HG02885 (cell line): Measurements from ENCODE around the gene GAD2.

Experiments used
- ATAC-seq: cut with Tn5 transposase; IDR thresholded peaks from one replicate; pipeline ENCODE4 v1.9.1; 2021; ENCODE audit warnings: mild to moderate bottlenecking; ENCODE audit not compliant: unreplicated experiment, poor library complexity

GAD2 gene

GRCh38 chr10:26220901-26221300 is 4.3 kb downstream of the GAD2 start:
- no peak for ATAC-seq

DNA sequence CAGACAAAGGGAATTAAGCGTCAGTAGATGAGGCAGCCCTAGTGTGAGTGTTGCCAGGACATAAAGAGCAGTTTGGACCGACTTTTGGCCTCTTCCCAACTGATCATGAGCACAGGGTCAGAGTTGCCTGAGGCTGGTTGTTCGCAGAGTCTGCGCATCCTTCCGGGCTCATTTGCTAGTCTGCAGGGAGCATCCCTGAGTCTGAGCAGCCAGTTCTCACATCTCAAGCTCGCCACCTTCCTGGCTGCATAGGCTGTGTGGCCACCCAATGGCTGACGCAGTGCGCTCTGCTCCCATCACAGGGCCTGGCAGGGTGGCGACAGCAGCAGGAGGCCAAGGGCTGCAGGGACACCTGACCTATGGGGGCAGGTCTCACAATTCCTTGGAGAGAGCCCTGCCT is 5.0 kb downstream of the GAD2 start:
- no peak for ATAC-seq

DNA sequence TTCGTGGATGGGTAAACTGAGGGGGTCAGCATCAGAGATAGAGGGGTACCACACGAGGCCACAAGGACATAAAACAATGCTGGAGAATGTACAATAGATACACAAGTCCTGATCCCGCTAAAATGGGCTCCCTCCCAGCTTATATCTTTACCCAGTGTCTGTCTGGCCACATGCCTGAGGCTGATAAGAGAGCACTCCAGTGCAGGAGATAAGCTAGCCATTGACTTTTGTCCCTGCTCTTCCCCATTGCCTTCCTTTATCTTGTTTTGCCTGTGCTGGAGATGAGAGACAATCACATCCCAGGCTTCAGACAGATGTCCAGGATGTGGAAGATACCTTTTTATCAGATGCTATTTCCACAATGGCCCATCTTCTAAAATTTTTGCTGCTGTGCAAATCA is 6.0 kb downstream of the GAD2 start:
- ATAC-seq, result no peak

- no peak for ATAC-seq
Observed at GRCh38 chr10:26225322-26225721, 8.7 kb downstream of the GAD2 start.

- ATAC-seq, result no peak
Observed at GRCh38 chr10:26227786-26228185, 11.2 kb downstream of the GAD2 start.

GRCh38 chr10:26232174-26232573 is 15.6 kb downstream of the GAD2 start:
- no peak for ATAC-seq

- ATAC-seq, result no peak
Observed at GRCh38 chr10:26235761-26236160, 19.2 kb downstream of the GAD2 start.

GRCh38 chr10:26238378-26238777 is 21.8 kb downstream of the GAD2 start:
- ATAC-seq, result no peak

GRCh38 chr10:26242706-26243350 is 26.3 kb downstream of the GAD2 start:
- no peak for ATAC-seq

GRCh38 chr10:26243351-26243720 is 26.8 kb downstream of the GAD2 start:
- no peak for ATAC-seq

GRCh38 chr10:26249681-26250080 is 33.1 kb downstream of the GAD2 start:
- ATAC-seq, result no peak

DNA sequence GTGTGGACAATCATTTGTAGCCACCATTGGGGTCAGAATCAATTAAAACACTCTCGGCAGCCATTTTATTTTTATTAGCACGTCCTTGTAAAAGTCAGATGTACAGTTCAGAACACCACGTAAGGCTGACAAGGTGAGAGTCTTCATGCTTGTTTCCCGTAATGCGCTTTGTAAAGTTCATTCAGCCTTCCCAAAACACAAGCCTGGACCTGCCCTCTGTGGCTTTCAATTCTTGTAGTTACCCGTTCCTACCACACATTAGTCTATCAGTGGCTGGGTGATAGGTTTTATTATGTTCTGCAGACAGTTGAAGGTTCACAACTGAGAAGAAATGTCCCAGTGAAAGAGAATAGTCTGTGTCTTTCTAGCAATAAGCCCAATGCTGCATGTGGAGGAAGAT is 35.4 kb downstream of the GAD2 start:
- ATAC-seq, result no peak

DNA sequence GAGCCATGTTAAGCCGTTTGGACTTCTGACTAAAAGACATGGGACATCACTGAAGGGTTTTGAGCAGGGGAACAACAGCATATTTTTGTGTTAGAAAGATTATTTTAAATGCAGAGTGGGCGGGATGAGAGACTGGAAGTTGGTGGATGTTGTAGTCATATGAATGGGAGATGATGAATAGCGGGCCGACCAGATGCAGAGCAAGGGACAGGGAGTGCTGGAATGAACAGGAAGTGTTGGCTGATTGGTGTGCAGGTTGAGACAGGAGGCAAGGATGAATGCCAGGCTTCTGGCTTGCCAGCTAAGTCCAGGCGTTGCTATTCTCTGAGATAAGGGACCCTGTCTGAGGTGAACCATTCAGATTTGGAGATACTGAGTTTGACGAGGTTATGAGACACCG is 38.0 kb downstream of the GAD2 start:
- ATAC-seq, result no peak

DNA sequence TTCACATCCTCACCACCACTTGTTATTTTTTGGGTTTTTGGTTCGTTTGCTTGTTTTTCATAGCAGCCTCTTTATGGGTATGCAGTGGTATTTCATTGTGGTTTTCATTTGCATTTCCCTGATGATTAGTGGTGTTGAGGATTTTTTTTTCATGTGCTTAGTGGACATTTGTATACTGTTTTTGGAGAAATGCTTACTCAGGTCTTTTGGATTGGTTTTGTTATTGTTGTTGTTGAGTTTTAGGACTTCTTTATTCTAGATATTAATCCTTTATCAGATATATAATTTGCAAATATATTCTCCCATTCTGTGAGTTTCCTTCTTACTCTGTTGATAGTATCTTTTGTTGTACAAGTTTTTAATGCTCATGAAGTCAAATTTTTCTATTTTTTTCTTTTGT is 42.8 kb downstream of the GAD2 start:
- ATAC-seq, result no peak

GRCh38 chr10:26269754-26270153 is 53.2 kb downstream of the GAD2 start:
- peak; percentile 59 for ATAC-seq

DNA sequence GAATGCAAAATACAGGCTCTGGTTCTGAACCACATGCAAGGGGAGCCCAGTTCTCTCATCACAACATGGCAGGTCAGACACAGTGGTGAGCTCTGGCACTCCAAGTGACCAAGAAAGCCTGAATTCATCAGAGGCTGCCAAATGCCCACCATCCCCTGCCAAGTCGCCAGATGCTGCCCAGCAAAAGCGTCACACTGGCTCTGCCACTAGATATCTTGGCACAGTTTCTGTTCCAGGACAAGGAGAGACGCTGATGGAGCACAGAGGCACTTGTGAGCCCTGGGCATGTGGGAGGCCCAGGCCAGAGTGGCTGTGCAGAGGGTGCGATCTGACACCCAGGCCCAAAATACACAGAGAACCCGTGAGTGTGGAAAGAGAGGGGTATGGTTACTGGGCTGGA is 57.8 kb downstream of the GAD2 start:
- ATAC-seq, result no peak

- no peak for ATAC-seq
Observed at GRCh38 chr10:26278295-26278694, 61.7 kb downstream of the GAD2 start.

GRCh38 chr10:26290236-26290635 is 73.7 kb downstream of the GAD2 start:
- no peak for ATAC-seq

GRCh38 chr10:26291721-26292480 is 75.3 kb downstream of the GAD2 start:
- ATAC-seq, result no peak

DNA sequence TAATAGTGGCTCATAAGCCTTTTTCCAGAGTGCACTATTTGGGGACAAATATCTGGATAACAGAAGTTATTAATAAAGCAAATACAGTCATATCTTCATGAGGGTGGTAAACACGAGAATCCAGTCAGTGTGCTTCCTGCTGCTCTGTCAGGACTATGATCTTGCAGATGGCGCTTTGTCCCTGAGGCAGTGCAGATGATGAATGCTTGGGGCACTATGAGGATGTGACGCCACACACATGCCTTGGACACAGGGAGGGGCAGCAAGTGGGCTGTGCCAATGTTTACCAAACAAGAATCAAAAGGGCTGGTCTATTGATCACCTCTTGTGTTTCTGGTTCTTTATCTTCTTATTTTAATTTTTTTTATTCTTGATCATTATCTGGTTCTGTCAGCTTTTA is 79.8 kb downstream of the GAD2 start:
- no peak for ATAC-seq

GRCh38 chr10:26300001-26300400 is 83.4 kb downstream of the GAD2 start:
- ATAC-seq, result no peak

DNA sequence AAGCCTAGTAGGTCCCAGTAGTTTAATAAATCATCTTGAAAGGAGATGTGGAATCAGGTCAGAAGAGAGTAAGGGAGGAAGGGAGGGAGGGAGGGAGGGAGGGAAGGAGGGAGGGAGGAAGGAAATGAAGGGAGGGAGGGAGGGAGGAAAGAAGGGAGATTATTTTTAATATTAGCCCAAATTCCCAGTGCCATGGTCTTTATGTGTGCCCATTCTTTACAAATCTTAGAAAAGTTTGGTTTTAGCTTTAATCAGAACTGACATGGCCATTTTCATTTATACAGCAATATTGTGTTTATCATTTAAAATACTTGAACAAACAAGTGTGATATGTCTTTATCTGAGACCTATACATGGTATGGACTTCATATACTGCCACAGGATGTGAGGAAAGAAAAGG is 86.8 kb downstream of the GAD2 start:
- no peak for ATAC-seq
